ENCODE measurements around the gene CANT1. TPM values are rescaled to one million over a fixed set of nuclear protein-coding genes. Genes with fewer than 3 reads are reported as not detected.

CANT1 gene
- total RNA-seq, 1 experiment from 2014 or later = 33.0 TPM

GRCh38 chr17:79019261-79019631 is 9.7 kb upstream of the CANT1 start:
- Mint-ChIP-seq H3K4me1 (peaks cover 12 to 16% of the 10 kb centered on the region in 2 experiments), H3K27ac (no peak overlapping the region), H3K27me3 (ENCODE audit: low read depth) (peaks cover 81% of the 10 kb centered on the region), H3K36me3 (ENCODE audit: insufficient read depth in 1 of 3, low read depth in 3 of 3) (peaks cover 2 to 5% (median 2%) of the 10 kb centered on the region in 3 experiments; a peak in 4 of 7 replicates), H3K4me3 (no peak overlapping the region), H3K9me3 (peaks cover 17 to 22% of the 10 kb centered on the region in 2 experiments)
- no peaks in the 10 kb centered on the region for H3K9me3 ChIP-seq (ENCODE audit: control insufficient read depth, low read depth, low read length)
- H3K4ac ChIP-seq (ENCODE audit: low read depth, low read length) = no peak overlapping the region
- H3T11ph ChIP-seq (ENCODE audit: low read length) = no peak overlapping the region
- no peak overlapping the region for H2AK5ac ChIP-seq (ENCODE audit: insufficient read length, low read length)
- no peak overlapping the region for H3K27ac ChIP-seq (ENCODE audit: insufficient read length, low read depth, low read length)
- WGBS (ENCODE audit: extremely low coverage, insufficient read length, low lambda C conversion rate) = no CpG with 5 or more reads among the region's 2 CpGs
- H3K4me2 ChIP-seq (ENCODE audit: insufficient read depth, insufficient read length, low read length) = no peak overlapping the region
- H3K79me2 ChIP-seq (ENCODE audit: insufficient read depth, low read length) = no peaks in the 10 kb centered on the region
- H2BK5ac ChIP-seq (ENCODE audit: insufficient read length, low read length) = no peak overlapping the region
- no peak overlapping the region for H3K9ac ChIP-seq (ENCODE audit: extremely low read depth, insufficient read length, low read length)
- no peak for TF ChIP-seq CTCF (conservative IDR thresholded peaks at IDR 0.05)
- no peak overlapping the region for H2BK15ac ChIP-seq (ENCODE audit: low read depth, low read length)
- H2BK120ac ChIP-seq (ENCODE audit: low read depth, low read length, poor library complexity, severe bottlenecking) = no peak overlapping the region
- H4K8ac ChIP-seq (replicated peaks; ENCODE audit: insufficient read length, low read depth, low read length) = no peak overlapping the region
- no peak overlapping the region for H2BK20ac ChIP-seq (ENCODE audit: low read depth, low read length, poor library complexity, severe bottlenecking)
- peaks cover 25% of the 10 kb centered on the region; the same call in 1 of the 2 replicates for H3K27me3 ChIP-seq (ENCODE audit: insufficient read depth, low read length)
- no peaks in the 10 kb centered on the region for H3K4me1 ChIP-seq (ENCODE audit: insufficient read depth, low read length)
- no peak overlapping the region for H3K56ac ChIP-seq (ENCODE audit: insufficient read length, low read depth, low read length)
- H3K23ac ChIP-seq (ENCODE audit: insufficient read length, low read depth, low read length) = no peak overlapping the region
- no peak overlapping the region for H3K14ac ChIP-seq (ENCODE audit: insufficient read depth, low read length)
- no peak overlapping the region for H4K91ac ChIP-seq (ENCODE audit: insufficient read length, low read depth, low read length)
- no peak overlapping the region for H2BK12ac ChIP-seq (ENCODE audit: insufficient read length, low read depth, low read length)
- peaks cover 7% of the 10 kb centered on the region for H3K23me2 ChIP-seq (ENCODE audit: insufficient read length, low read depth, low read length, poor library complexity, severe bottlenecking)
- H4K5ac ChIP-seq (ENCODE audit: insufficient read length, low read depth, low read length) = no peak overlapping the region
- no peaks in the 10 kb centered on the region for H3K79me1 ChIP-seq (ENCODE audit: insufficient read depth, low read depth, low read length, poor library complexity, severe bottlenecking)
- DNase-seq = no peak
- no peak overlapping the region for H2AFZ ChIP-seq (ENCODE audit: low read length)
- no peak overlapping the region for H3K18ac ChIP-seq (ENCODE audit: insufficient read length, low read depth, low read length)
- H4K20me1 ChIP-seq (ENCODE audit: control insufficient read depth, insufficient read depth, insufficient read length) = no peaks in the 10 kb centered on the region
